Lung (tissue), 12 donors: Measurements from ENCODE around the gene ZNF358. TPM values are rescaled to one million over a fixed set of nuclear protein-coding genes. Genes with fewer than 3 reads are reported as not detected.

ENCODE experiments used
- ATAC-seq: fragments of 200-7000 bp; cut with Tn5 transposase; one replicate; pipeline ENCODE4 v1.9.1; 2020; ENCODE audit warnings: moderate number of reproducible peaks; ENCODE audit not compliant: insufficient read depth, low FRiP score
- DNase-seq, 3 donors: peaks; one replicate each; pipeline ENCODE4 v3.0.0-alpha.2; 2013 to 2017
- H3K27ac ChIP-seq, 2 donors: one replicate each; pipeline ENCODE4 v1.5.1; 2013; ENCODE audit warnings: mild to moderate bottlenecking in 2 of 2, moderate library complexity in 2 of 2, control low read depth in 1 of 2, inconsistent platforms in 1 of 2, low read depth in 1 of 2, low read length in 1 of 2
- H3K27me3 ChIP-seq, 3 donors: one replicate each; pipeline ENCODE4 v1.5.1; 2013; ENCODE audit warnings: low read length in 2 of 3; ENCODE audit not compliant: control insufficient read depth in 3 of 3, insufficient read depth in 3 of 3
- H3K36me3 ChIP-seq, 4 donors: one replicate each; pipeline ENCODE4 v1.5.1; 2013; ENCODE audit warnings: low read length in 4 of 4, mild to moderate bottlenecking in 1 of 4, moderate library complexity in 1 of 4; ENCODE audit not compliant: control insufficient read depth in 4 of 4, insufficient read depth in 4 of 4
- H3K4me1 ChIP-seq, 5 donors: one replicate each; pipeline ENCODE4 v1.5.1; 2013; ENCODE audit warnings: low read length in 5 of 5, mild to moderate bottlenecking in 2 of 5, moderate library complexity in 1 of 5; ENCODE audit not compliant: control insufficient read depth in 5 of 5, insufficient read depth in 5 of 5
- H3K4me3 ChIP-seq: one replicate; pipeline ENCODE4 v1.5.1; 2013; ENCODE audit warnings: mild to moderate bottlenecking, control low read depth, moderate library complexity
- H3K9ac ChIP-seq, 2 donors: one replicate each; pipeline ENCODE4 v1.5.1; 2013; ENCODE audit warnings: low read length in 2 of 2, control low read depth in 1 of 2; ENCODE audit not compliant: insufficient read depth in 1 of 2
- H3K9me3 ChIP-seq, 4 donors: one replicate each; pipeline ENCODE4 v1.5.1; 2013; ENCODE audit warnings: low read length in 3 of 4, mild to moderate bottlenecking in 1 of 4, moderate library complexity in 1 of 4; ENCODE audit not compliant: control insufficient read depth in 4 of 4, insufficient read depth in 3 of 4
- CTCF ChIP-seq: IDR thresholded peaks from 2 replicates; pipeline ENCODE4 v1.5.1; 2012; ENCODE audit warnings: mild to moderate bottlenecking; ENCODE audit errors: control extremely low read depth, extremely low read depth
- WGBS, 2 donors: extraction: QIAGEN DNeasy Blood & Tissue Kit; methylation state at CpG; one replicate each; pipeline ENCODE4 v1.1.7; 2013; 5-methylcytosine and 5-hydroxymethylcytosine counted together
- polyA plus RNA-seq, 2 donors: library from polyadenylated mRNA; stranded (reverse); fragments of 200-250 nt; gene quantifications; one replicate each; pipeline ENCODE4 v1.2.1, GENCODE V29; 2013
- total RNA-seq, 2 donors: library from RNA; depleted of rRNA in 1 of 2; stranded (reverse); fragments of >200 nt in 1 of 2; gene quantifications; one replicate each; pipeline ENCODE4 v1.2.1, GENCODE V29; 2014 to 2021
- donor health status: control.
- donor health status: control.
- donor health status: Bipolar disorder and iron deficiency.
- donor health status: healthy.
- donor health status: DM: yes; HTN: yes; CAD: no.

Gene ZNF358
- total and polyA plus RNA-seq, 4 donors, result 24.2 to 71.8 (median 34.7) TPM

GRCh38 chr19:7520131-7521051, 4.5 kb downstream of the ZNF358 start:
- no peak overlapping the region for H3K4me3 ChIP-seq
- H3K27ac ChIP-seq, result no peak overlapping the region
- ATAC-seq (no peak), DNase-seq (no peak)
- peaks cover 0 to 28% (median 7%) of the 10 kb centered on the region in 5 donors for H3K4me1 ChIP-seq
- H3K9me3 ChIP-seq, result no peaks in the 10 kb centered on the region
- no peak overlapping the region for H3K9ac ChIP-seq
- H3K36me3 ChIP-seq, result peaks cover 3 to 26% (median 5%) of the 10 kb centered on the region in 4 donors
- 92 to 96% methylated on average over 51 of the region's 51 CpGs for WGBS, 2 donors
- no peak for TF ChIP-seq CTCF
- H3K27me3 ChIP-seq, result no peaks in the 10 kb centered on the region

- Histone ChIP-seq H3K4me3 (no peak overlapping the region), H3K4me1 (peaks cover 0 to 23% (median 5%) of the 10 kb centered on the region in 5 donors), H3K9me3 (no peaks in the 10 kb centered on the region), H3K9ac (peak overlapping the region in 1 of 2 donors; percentile 53), H3K27ac (peak overlapping the region in 1 of 2 donors; percentile 7), H3K27me3 (no peaks in the 10 kb centered on the region), H3K36me3 (peaks cover 3 to 31% (median 5%) of the 10 kb centered on the region in 4 donors)
- no peak for ATAC-seq
- WGBS, 2 donors, result 58 to 59% methylated on average over 10 of the region's 10 CpGs
- no peak for TF ChIP-seq CTCF
- DNase-seq, result no peak
These were observed 5.7 kb downstream of the ZNF358 start for GRCh38 chr19:7521551-7522071.

GRCh38 chr19:7522072-7522922, 6.4 kb downstream of the ZNF358 start, which contains the start of gene MCOLN1:
Gene MCOLN1, plus strand, starts transcription at chr19:7522624. Its CDS starts 127 bp downstream, at chr19:7522751.
- peaks cover 5 to 32% (median 9%) of the 10 kb centered on the region in 4 donors for H3K36me3 ChIP-seq
- H3K9me3 ChIP-seq, result no peaks in the 10 kb centered on the region
- DNase-seq (peak; percentile 98 to 99 (median 99)), ATAC-seq (peak; percentile 92)
- peak within 1 kb of the TSS; percentile 75 for H3K4me3 ChIP-seq
- H3K27ac ChIP-seq, result peak within 1 kb of the TSS; percentile 7 to 34
- WGBS, 2 donors, result 1% methylated on average over 50 to 65 of the region's 65 CpGs
- TF ChIP-seq CTCF, result peak; percentile 41
- peaks cover 0 to 16% (median 0%) of the 10 kb centered on the region in 5 donors for H3K4me1 ChIP-seq
- H3K9ac ChIP-seq, result peak within 1 kb of the TSS in 1 of 2 donors; percentile 53
- H3K27me3 ChIP-seq, result no peaks in the 10 kb centered on the region
